ENCODE results near the gene PHOX2A. TPM values are rescaled to one million over a fixed set of nuclear protein-coding genes. Genes with fewer than 3 reads are reported as not detected.

The PHOX2A gene
- total RNA-seq, 6 experiments from 2014 or later = not detected

DNA sequence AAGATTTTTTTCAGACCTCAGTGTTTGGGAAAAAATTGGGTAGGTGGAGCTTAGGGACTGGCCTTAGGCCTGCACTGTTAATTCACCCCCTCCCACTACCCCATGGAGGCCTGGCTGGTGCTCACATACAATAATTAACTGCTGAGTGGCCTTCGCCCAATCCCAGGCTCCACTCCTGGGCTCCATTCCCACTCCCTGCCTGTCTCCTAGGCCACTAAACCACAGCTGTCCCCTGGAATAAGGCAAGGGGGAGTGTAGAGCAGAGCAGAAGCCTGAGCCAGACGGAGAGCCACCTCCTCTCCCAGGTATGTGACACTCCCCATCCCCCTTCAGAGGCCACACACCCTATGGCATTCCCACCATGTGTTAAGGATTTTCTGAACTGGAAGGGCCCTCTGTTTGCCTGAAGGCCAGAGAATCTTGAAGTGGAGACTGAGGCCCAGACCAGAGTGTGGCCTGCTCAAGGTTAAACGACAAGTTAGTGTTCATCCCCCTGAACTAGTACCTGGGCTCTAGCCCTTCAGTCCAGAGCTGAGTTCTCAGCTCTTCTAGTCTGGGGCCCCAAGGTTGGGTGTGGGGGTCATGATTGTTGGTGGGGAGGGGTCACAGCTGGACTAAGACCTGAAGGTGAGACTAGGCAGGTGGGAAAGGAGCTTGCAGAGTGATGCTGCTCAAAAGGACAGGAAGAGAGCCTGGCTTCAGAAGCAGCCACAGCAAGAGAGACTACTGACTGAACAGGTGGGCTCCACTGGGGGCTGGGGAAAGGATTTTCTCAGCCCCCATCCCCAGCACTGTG, 54.3 kb downstream of the PHOX2A start:
- H3K27me3 Mint-ChIP-seq (ENCODE audit: insufficient read depth) = no peaks in the 10 kb centered on the region; the same call in 1 of the 2 replicates
- TF ChIP-seq, protein P1, sequence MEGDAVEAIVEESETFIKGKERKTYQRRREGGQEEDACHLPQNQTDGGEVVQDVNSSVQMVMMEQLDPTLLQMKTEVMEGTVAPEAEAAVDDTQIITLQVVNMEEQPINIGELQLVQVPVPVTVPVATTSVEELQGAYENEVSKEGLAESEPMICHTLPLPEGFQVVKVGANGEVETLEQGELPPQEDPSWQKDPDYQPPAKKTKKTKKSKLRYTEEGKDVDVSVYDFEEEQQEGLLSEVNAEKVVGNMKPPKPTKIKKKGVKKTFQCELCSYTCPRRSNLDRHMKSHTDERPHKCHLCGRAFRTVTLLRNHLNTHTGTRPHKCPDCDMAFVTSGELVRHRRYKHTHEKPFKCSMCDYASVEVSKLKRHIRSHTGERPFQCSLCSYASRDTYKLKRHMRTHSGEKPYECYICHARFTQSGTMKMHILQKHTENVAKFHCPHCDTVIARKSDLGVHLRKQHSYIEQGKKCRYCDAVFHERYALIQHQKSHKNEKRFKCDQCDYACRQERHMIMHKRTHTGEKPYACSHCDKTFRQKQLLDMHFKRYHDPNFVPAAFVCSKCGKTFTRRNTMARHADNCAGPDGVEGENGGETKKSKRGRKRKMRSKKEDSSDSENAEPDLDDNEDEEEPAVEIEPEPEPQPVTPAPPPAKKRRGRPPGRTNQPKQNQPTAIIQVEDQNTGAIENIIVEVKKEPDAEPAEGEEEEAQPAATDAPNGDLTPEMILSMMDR (IDR thresholded peaks at IDR 0.05) = no peak
- DNase-seq = no peak
- no peak overlapping the region for H3K4me3 Mint-ChIP-seq
- no peak overlapping the region for H3K27ac Mint-ChIP-seq
- 0 out of 2 replicates have a peak, but pooled peaks cover 4% of the 10 kb centered on the region for H3K4me1 Mint-ChIP-seq (ENCODE audit: low read depth)
- H3K36me3 Mint-ChIP-seq (ENCODE audit: low read depth) = no peaks in the 10 kb centered on the region
- H3K9me3 Mint-ChIP-seq = no peaks in the 10 kb centered on the region

Other genes with a start within 250 kb of the PHOX2A start
- gene IL18BP, start 245.3 kb downstream of the PHOX2A start, total RNA-seq (2021; fragmentation: NEBNext Ultra II Directional; extraction: Animal tissue kit (Norgen Biotek cat#: 25700)) = 1 to 10 TPM; 1.5 to 2.3 (median 1.8) TPM
- 100 to 1,000 TPM; 127 to 148 (median 137) TPM for gene NUMA1, start 163.6 kb downstream of the PHOX2A start, total RNA-seq (2021; fragmentation: NEBNext Ultra II Directional; extraction: Animal tissue kit (Norgen Biotek cat#: 25700))
- gene LRRC51, start 163.3 kb downstream of the PHOX2A start, total RNA-seq (2021; fragmentation: NEBNext Ultra II Directional; extraction: Animal tissue kit (Norgen Biotek cat#: 25700)) = 10 to 100 TPM in 1 of 6 experiments, 1 to 10 TPM in 5; 7.4 to 12.4 (median 8.5) TPM
- 100 to 1,000 TPM; 131 to 170 (median 145) TPM for gene LAMTOR1, start 140.9 kb downstream of the PHOX2A start, total RNA-seq (2021; fragmentation: NEBNext Ultra II Directional; extraction: Animal tissue kit (Norgen Biotek cat#: 25700))
- not detected for gene TOMT, start 138.3 kb downstream of the PHOX2A start, total RNA-seq (2021; fragmentation: NEBNext Ultra II Directional; extraction: Animal tissue kit (Norgen Biotek cat#: 25700))
- gene ANAPC15, start 131.5 kb downstream of the PHOX2A start, total RNA-seq (2021; fragmentation: NEBNext Ultra II Directional; extraction: Animal tissue kit (Norgen Biotek cat#: 25700)) = 100 to 1,000 TPM in 3 of 6 experiments, 10 to 100 TPM in 3; 83.0 to 119 (median 95.8) TPM
- gene FOLR3, start 108.5 kb downstream of the PHOX2A start, total RNA-seq (2021; fragmentation: NEBNext Ultra II Directional; extraction: Animal tissue kit (Norgen Biotek cat#: 25700)) = 10 to 100 TPM in 4 of 6 experiments, 1 to 10 TPM in 2; 9.1 to 13.7 (median 10.9) TPM
- gene FOLR1, start 52.0 kb downstream of the PHOX2A start, total RNA-seq (2021; fragmentation: NEBNext Ultra II Directional; extraction: Animal tissue kit (Norgen Biotek cat#: 25700)) = under 1 TPM in 4 of 6 experiments, not detected in 2; 0.20 to 0.48 (median 0.38) TPM
- not detected for gene FOLR2, start 27.4 kb downstream of the PHOX2A start, total RNA-seq (2021; fragmentation: NEBNext Ultra II Directional; extraction: Animal tissue kit (Norgen Biotek cat#: 25700))
- 100 to 1,000 TPM; 181 to 228 (median 212) TPM for gene INPPL1, start 19.4 kb downstream of the PHOX2A start, total RNA-seq (2021; fragmentation: NEBNext Ultra II Directional; extraction: Animal tissue kit (Norgen Biotek cat#: 25700))
- gene CLPB, start 190.4 kb upstream of the PHOX2A start, total RNA-seq (2021; fragmentation: NEBNext Ultra II Directional; extraction: Animal tissue kit (Norgen Biotek cat#: 25700)) = 10 to 100 TPM; 25.7 to 31.1 (median 27.1) TPM